NCI-H1436 treated with DMSO at 0.1 percent for 48 hours (cell line): ENCODE measurements around the gene RXFP2.

ENCODE experiments used
- DNase-seq: peaks from one replicate; lab custom pipeline; 2025; lab: John Stamatoyannopoulos, UW

Gene RXFP2

GRCh38 chr13:31739226-31739625, at the start of gene RXFP2:
Gene RXFP2 (plus strand): TSS chr13:31739526. CDS start chr13:31739613, 87 bp downstream.
- no peak for DNase-seq

GRCh38 chr13:31697290-31697689, 42.0 kb upstream of the RXFP2 start:
- DNase-seq, result no peak

GRCh38 chr13:31699650-31700049, 39.7 kb upstream of the RXFP2 start:
- no peak for DNase-seq

GRCh38 chr13:31703780-31704179, 35.5 kb upstream of the RXFP2 start:
- DNase-seq, result no peak

- DNase-seq, result no peak
Measured at GRCh38 chr13:31706105-31706504, 33.2 kb upstream of the RXFP2 start.

- DNase-seq, result no peak
Measured at GRCh38 chr13:31717583-31717982, 21.7 kb upstream of the RXFP2 start.

- no peak for DNase-seq
Measured at GRCh38 chr13:31719214-31719613, 20.1 kb upstream of the RXFP2 start.

- no peak for DNase-seq
Measured at GRCh38 chr13:31722673-31723072, 16.7 kb upstream of the RXFP2 start.

GRCh38 chr13:31725841-31726240, 13.5 kb upstream of the RXFP2 start:
- DNase-seq, result no peak

- no peak for DNase-seq
Measured at GRCh38 chr13:31731921-31732320, 7.4 kb upstream of the RXFP2 start.

- DNase-seq, result no peak
Measured at GRCh38 chr13:31733066-31733465, 6.3 kb upstream of the RXFP2 start.

- no peak for DNase-seq
Measured at GRCh38 chr13:31733647-31734046, 5.7 kb upstream of the RXFP2 start.

- no peak for DNase-seq
Measured at GRCh38 chr13:31742097-31742734, 2.9 kb downstream of the RXFP2 start.

- DNase-seq, result no peak
Measured at GRCh38 chr13:31747291-31747690, 8.0 kb downstream of the RXFP2 start.

- no peak for DNase-seq
Measured at GRCh38 chr13:31747966-31748365, 8.6 kb downstream of the RXFP2 start.

GRCh38 chr13:31749929-31750328, 10.6 kb downstream of the RXFP2 start:
- DNase-seq, result no peak

- no peak for DNase-seq
Measured at GRCh38 chr13:31755211-31755610, 15.9 kb downstream of the RXFP2 start.

GRCh38 chr13:31755803-31756212, 16.5 kb downstream of the RXFP2 start:
- no peak for DNase-seq

GRCh38 chr13:31756346-31756745, 17.0 kb downstream of the RXFP2 start:
- no peak for DNase-seq

GRCh38 chr13:31761951-31762350, 22.6 kb downstream of the RXFP2 start:
- no peak for DNase-seq

- no peak for DNase-seq
Measured at GRCh38 chr13:31764556-31764955, 25.2 kb downstream of the RXFP2 start.

- DNase-seq, result no peak
Measured at GRCh38 chr13:31765138-31765785, 25.9 kb downstream of the RXFP2 start.

- DNase-seq, result no peak
Measured at GRCh38 chr13:31767175-31767900, 28.0 kb downstream of the RXFP2 start.
